ENCODE measurements around the gene DDX6. TPM values are rescaled to one million over a fixed set of nuclear protein-coding genes. Genes with fewer than 3 reads are reported as not detected.
"Not testable (repeated sequence)": the region's sequence is repeated elsewhere in the genome, so short reads cannot be mapped to it uniquely, and the experiment has no call there.

The DDX6 gene
- total RNA-seq, 1 donor from 2014 or later = 218 TPM

DNA sequence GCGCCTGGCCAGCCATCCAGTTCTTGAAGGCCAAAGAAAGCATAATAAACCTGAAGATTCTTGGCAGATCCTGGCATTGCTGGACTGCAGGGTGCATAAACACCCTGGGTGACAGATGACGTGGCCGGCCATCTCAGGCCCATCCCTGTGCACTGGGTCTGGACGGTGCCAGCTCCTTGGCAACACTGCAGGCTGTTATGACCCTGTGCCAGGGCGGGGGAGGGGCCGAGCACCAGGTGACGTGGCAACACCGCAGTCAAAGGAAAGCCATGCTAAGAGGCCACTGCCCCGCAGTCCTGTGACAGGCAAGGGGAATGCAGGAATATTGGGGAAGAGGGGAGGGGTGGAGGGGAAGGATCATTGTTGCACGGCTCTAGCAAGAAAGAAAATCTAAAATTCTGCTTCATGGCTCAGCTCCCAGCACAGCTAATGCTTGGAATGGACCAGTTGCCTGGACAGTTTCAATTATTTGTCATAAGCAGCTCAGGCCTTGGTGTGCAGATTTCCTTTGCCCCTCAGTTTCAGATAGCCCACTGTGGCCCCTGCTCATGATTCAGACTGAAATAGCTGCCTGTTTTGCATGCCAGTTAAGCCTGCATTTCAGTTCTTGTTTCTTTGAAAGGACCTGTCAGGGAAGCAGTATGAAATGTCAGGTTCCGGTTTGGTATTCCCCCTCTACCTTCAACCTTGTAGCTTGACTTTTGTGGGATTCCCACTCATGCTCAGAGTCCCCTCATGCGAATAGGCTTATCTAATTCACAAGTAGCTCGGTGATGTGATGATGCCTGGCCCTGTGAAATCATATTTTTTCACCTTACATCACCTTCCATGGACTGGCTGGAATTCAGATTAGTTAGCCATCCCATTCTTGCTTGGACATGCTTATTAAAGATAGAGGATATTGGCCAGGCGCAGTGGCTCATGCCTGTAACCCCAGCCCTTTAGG, 29.7 kb upstream of the DDX6 start:
- TF ChIP-seq CTCF (conservative IDR thresholded peaks at IDR 0.05) = no peak
- no peaks in the 10 kb centered on the region for H3K27me3 Mint-ChIP-seq (ENCODE audit: low read depth)
- no peaks in the 10 kb centered on the region for H3K9me3 Mint-ChIP-seq
- no peaks in the 10 kb centered on the region for H3K36me3 Mint-ChIP-seq (ENCODE audit: low read depth)
- H3K4me3 Mint-ChIP-seq = no peak overlapping the region
- no peaks in the 10 kb centered on the region for H3K4me1 Mint-ChIP-seq
- no peak overlapping the region for H3K27ac Mint-ChIP-seq (ENCODE audit: unreplicated experiment)
- no peak for DNase-seq (ENCODE audit: low read depth, low spot score)

GRCh38 chr11:118820025-118820379, 29.0 kb upstream of the DDX6 start:
- H3K9me3 Mint-ChIP-seq; H3K4me1 Mint-ChIP-seq; H3K36me3 Mint-ChIP-seq (ENCODE audit: low read depth); DNase-seq (ENCODE audit: low read depth, low spot score); H3K4me3 Mint-ChIP-seq; H3K27me3 Mint-ChIP-seq (ENCODE audit: low read depth); H3K27ac Mint-ChIP-seq (ENCODE audit: unreplicated experiment): not testable (repeated sequence)

DNA sequence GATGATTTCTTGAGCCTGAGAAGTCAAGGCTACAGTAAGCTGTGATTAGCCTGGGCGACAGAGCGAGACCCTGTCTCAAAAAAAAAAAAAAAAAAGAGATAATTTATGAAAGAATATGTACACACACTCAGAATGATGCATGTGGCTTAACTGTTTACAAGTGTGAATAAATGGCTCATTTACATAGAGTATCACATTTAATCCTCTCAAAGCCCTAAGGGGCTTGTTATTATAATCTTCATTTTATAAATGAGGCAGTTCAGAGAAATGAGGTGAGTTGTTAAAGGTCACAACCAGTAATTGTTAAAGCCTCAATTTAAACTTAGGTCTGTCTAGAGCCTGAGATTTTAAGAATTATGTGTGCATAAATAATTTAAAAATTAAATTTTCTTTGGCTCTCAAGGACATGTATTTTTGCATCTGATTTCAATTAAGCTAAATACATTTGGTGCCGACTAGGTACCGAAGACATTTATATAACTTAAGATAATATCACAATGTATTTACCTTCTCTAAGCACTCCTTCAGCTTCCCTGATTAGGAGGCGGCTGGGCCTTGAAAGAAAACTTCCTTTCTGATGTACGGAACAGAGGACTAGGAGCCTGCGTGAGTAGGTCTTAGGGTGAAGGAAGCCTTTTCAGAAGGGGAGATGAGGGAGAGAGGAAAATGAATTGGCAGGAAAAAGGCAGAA, 28.5 kb upstream of the DDX6 start:
- no peak overlapping the region for H3K27ac Mint-ChIP-seq (ENCODE audit: unreplicated experiment)

DNA sequence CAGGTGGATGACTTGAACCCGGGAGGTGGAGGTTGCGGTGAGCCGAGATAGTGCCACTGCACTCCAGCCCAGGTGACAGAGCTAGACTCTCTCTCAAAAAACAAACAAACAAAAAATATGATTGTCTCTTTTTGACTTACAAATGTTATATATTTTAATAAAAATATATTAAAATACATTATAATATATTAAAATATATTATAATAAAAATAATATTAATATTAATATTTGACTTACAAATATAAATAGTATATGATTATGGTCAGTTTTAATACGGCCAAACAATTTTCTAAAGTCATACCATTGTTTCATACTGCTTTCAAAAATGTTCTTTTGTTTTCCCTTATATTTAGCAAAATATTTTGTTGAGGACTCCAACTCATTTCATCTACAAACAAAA, 27.2 kb upstream of the DDX6 start:
- no peak for TF ChIP-seq CTCF (conservative IDR thresholded peaks at IDR 0.05)
- H3K27me3 Mint-ChIP-seq (ENCODE audit: low read depth) = no peaks in the 10 kb centered on the region
- H3K4me1 Mint-ChIP-seq = no peaks in the 10 kb centered on the region
- H3K36me3 Mint-ChIP-seq (ENCODE audit: low read depth) = no peaks in the 10 kb centered on the region
- no peaks in the 10 kb centered on the region for H3K9me3 Mint-ChIP-seq
- H3K27ac Mint-ChIP-seq (ENCODE audit: unreplicated experiment) = no peak overlapping the region
- H3K4me3 Mint-ChIP-seq = no peak overlapping the region
- DNase-seq (ENCODE audit: low read depth, low spot score) = no peak

More for the DNA sequence above, 28.5 kb upstream of the DDX6 start:
- no peaks in the 10 kb centered on the region for H3K9me3 Mint-ChIP-seq
- no peak overlapping the region for H3K4me3 Mint-ChIP-seq
- H3K27me3 Mint-ChIP-seq (ENCODE audit: low read depth) = no peaks in the 10 kb centered on the region
- DNase-seq (ENCODE audit: low read depth, low spot score) = no peak
- H3K36me3 Mint-ChIP-seq (ENCODE audit: low read depth) = no peaks in the 10 kb centered on the region
- no peaks in the 10 kb centered on the region for H3K4me1 Mint-ChIP-seq
- TF ChIP-seq CTCF (conservative IDR thresholded peaks at IDR 0.05) = no peak

- H3K4me1 Mint-ChIP-seq = no peaks in the 10 kb centered on the region
- no peak for DNase-seq (ENCODE audit: low read depth, low spot score)
- no peaks in the 10 kb centered on the region for H3K9me3 Mint-ChIP-seq
- TF ChIP-seq CTCF (conservative IDR thresholded peaks at IDR 0.05) = no peak
- peaks cover 4% of the 10 kb centered on the region for H3K27me3 Mint-ChIP-seq (ENCODE audit: low read depth)
- H3K27ac Mint-ChIP-seq (ENCODE audit: unreplicated experiment) = no peak overlapping the region
- H3K4me3 Mint-ChIP-seq = no peak overlapping the region
- no peaks in the 10 kb centered on the region for H3K36me3 Mint-ChIP-seq (ENCODE audit: low read depth)
These were observed 22.6 kb upstream of the DDX6 start for GRCh38 chr11:118813551-118813950.

DNA sequence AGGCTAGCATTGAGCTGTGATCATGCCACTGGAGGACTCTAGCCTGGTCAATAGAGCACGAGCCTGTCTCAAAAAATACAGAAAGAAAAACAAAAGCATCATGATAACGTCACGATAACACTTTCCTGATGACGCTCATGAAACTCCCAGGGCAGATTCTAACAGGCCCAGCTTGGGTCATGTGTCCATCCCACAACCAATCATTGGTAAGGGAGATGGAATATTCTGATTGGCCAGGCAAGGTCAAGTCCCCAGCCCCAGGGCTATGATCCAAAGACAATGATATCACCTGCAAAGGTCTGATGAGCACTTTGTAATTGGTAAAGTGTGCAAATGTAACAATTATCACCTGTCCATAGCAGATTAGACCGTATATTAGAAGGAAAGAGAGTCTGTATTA, 21.5 kb upstream of the DDX6 start:
- TF ChIP-seq CTCF (conservative IDR thresholded peaks at IDR 0.05) = no peak
- no peaks in the 10 kb centered on the region for H3K9me3 Mint-ChIP-seq
- H3K4me1 Mint-ChIP-seq = no peaks in the 10 kb centered on the region
- no peak overlapping the region for H3K27ac Mint-ChIP-seq (ENCODE audit: unreplicated experiment)
- no peak for DNase-seq (ENCODE audit: low read depth, low spot score)
- peaks cover 8% of the 10 kb centered on the region for H3K27me3 Mint-ChIP-seq (ENCODE audit: low read depth)
- no peaks in the 10 kb centered on the region for H3K36me3 Mint-ChIP-seq (ENCODE audit: low read depth)
- H3K4me3 Mint-ChIP-seq = no peak overlapping the region
